ENCODE results near the gene IMPDH1.

IMPDH1 gene

GRCh38 chr7:128450409-128450808, 40.6 kb upstream of the IMPDH1 start:
- H3K27ac ChIP-seq (ENCODE audit: low read length): no peak overlapping the region
- peaks cover 6% of the 10 kb centered on the region for H3K27me3 ChIP-seq (ENCODE audit: control insufficient read depth, insufficient read depth, low read length)
- H3K9ac ChIP-seq (ENCODE audit: low read length): no peak overlapping the region
- H3K4me3 ChIP-seq (ENCODE audit: low read length): no peak overlapping the region
- peaks cover 12% of the 10 kb centered on the region for H3K4me1 ChIP-seq (ENCODE audit: control insufficient read depth, low read depth, low read length)
- H3K9me3 ChIP-seq (ENCODE audit: control insufficient read depth, low read depth, low read length): no peaks in the 10 kb centered on the region
- no peaks in the 10 kb centered on the region for H3K36me3 ChIP-seq (ENCODE audit: control insufficient read depth, low read depth, low read length)

GRCh38 chr7:128448751-128449302, 39.0 kb upstream of the IMPDH1 start:
- Histone ChIP-seq H3K27me3 (ENCODE audit: control insufficient read depth, insufficient read depth, low read length) (no peaks in the 10 kb centered on the region), H3K27ac (ENCODE audit: low read length) (no peak overlapping the region), H3K4me1 (ENCODE audit: control insufficient read depth, low read depth, low read length) (peaks cover 3% of the 10 kb centered on the region), H3K36me3 (ENCODE audit: control insufficient read depth, low read depth, low read length) (no peaks in the 10 kb centered on the region), H3K9ac (ENCODE audit: low read length) (no peak overlapping the region), H3K4me3 (ENCODE audit: low read length) (no peak overlapping the region), H3K9me3 (ENCODE audit: control insufficient read depth, low read depth, low read length) (no peaks in the 10 kb centered on the region)

GRCh38 chr7:128447941-128448564, 38.3 kb upstream of the IMPDH1 start:
- Histone ChIP-seq H3K27ac (ENCODE audit: low read length) (no peak overlapping the region), H3K9me3 (ENCODE audit: control insufficient read depth, low read depth, low read length) (no peaks in the 10 kb centered on the region), H3K4me1 (ENCODE audit: control insufficient read depth, low read depth, low read length) (no peaks in the 10 kb centered on the region), H3K27me3 (ENCODE audit: control insufficient read depth, insufficient read depth, low read length) (no peaks in the 10 kb centered on the region), H3K9ac (ENCODE audit: low read length) (no peak overlapping the region), H3K4me3 (ENCODE audit: low read length) (no peak overlapping the region), H3K36me3 (ENCODE audit: control insufficient read depth, low read depth, low read length) (no peaks in the 10 kb centered on the region)

- no peak overlapping the region for H3K4me3 ChIP-seq (ENCODE audit: low read length)
- no peaks in the 10 kb centered on the region for H3K27me3 ChIP-seq (ENCODE audit: control insufficient read depth, insufficient read depth, low read length)
- H3K27ac ChIP-seq (ENCODE audit: low read length): no peak overlapping the region
- H3K9ac ChIP-seq (ENCODE audit: low read length): no peak overlapping the region
- H3K4me1 ChIP-seq (ENCODE audit: control insufficient read depth, low read depth, low read length): no peaks in the 10 kb centered on the region
- no peaks in the 10 kb centered on the region for H3K9me3 ChIP-seq (ENCODE audit: control insufficient read depth, low read depth, low read length)
- no peaks in the 10 kb centered on the region for H3K36me3 ChIP-seq (ENCODE audit: control insufficient read depth, low read depth, low read length)
Measured at GRCh38 chr7:128446306-128446705, 36.5 kb upstream of the IMPDH1 start.

- H3K27ac ChIP-seq (ENCODE audit: low read length): no peak overlapping the region
- H3K9ac ChIP-seq (ENCODE audit: low read length): no peak overlapping the region
Measured at GRCh38 chr7:128443831-128444600, 34.2 kb upstream of the IMPDH1 start.

GRCh38 chr7:128442356-128442755, 32.6 kb upstream of the IMPDH1 start:
- Histone ChIP-seq H3K4me1 (ENCODE audit: control insufficient read depth, low read depth, low read length) (no peaks in the 10 kb centered on the region), H3K9ac (ENCODE audit: low read length) (no peak overlapping the region), H3K27me3 (ENCODE audit: control insufficient read depth, insufficient read depth, low read length) (no peaks in the 10 kb centered on the region), H3K4me3 (ENCODE audit: low read length) (no peak overlapping the region), H3K9me3 (ENCODE audit: control insufficient read depth, low read depth, low read length) (no peaks in the 10 kb centered on the region), H3K27ac (ENCODE audit: low read length) (no peak overlapping the region), H3K36me3 (ENCODE audit: control insufficient read depth, low read depth, low read length) (no peaks in the 10 kb centered on the region)

More at GRCh38 chr7:128443831-128444600, 34.2 kb upstream of the IMPDH1 start:
- no peaks in the 10 kb centered on the region for H3K4me1 ChIP-seq (ENCODE audit: control insufficient read depth, low read depth, low read length)
- H3K36me3 ChIP-seq (ENCODE audit: control insufficient read depth, low read depth, low read length): no peaks in the 10 kb centered on the region
- no peaks in the 10 kb centered on the region for H3K9me3 ChIP-seq (ENCODE audit: control insufficient read depth, low read depth, low read length)
- no peaks in the 10 kb centered on the region for H3K27me3 ChIP-seq (ENCODE audit: control insufficient read depth, insufficient read depth, low read length)
- H3K4me3 ChIP-seq (ENCODE audit: low read length): no peak overlapping the region

GRCh38 chr7:128437426-128438332, 27.9 kb upstream of the IMPDH1 start:
- peaks cover 8% of the 10 kb centered on the region for H3K4me1 ChIP-seq (ENCODE audit: control insufficient read depth, low read depth, low read length)
- H3K27me3 ChIP-seq (ENCODE audit: control insufficient read depth, insufficient read depth, low read length): no peaks in the 10 kb centered on the region
- H3K4me3 ChIP-seq (ENCODE audit: low read length): no peak overlapping the region
- H3K36me3 ChIP-seq (ENCODE audit: control insufficient read depth, low read depth, low read length): no peaks in the 10 kb centered on the region
- H3K27ac ChIP-seq (ENCODE audit: low read length): no peak overlapping the region
- H3K9ac ChIP-seq (ENCODE audit: low read length): no peak overlapping the region
- no peaks in the 10 kb centered on the region for H3K9me3 ChIP-seq (ENCODE audit: control insufficient read depth, low read depth, low read length)

GRCh38 chr7:128435327-128435686, 25.5 kb upstream of the IMPDH1 start:
- no peak overlapping the region for H3K9ac ChIP-seq (ENCODE audit: low read length)
- H3K27me3 ChIP-seq (ENCODE audit: control insufficient read depth, insufficient read depth, low read length): no peaks in the 10 kb centered on the region
- no peak overlapping the region for H3K27ac ChIP-seq (ENCODE audit: low read length)
- peaks cover 16% of the 10 kb centered on the region for H3K4me1 ChIP-seq (ENCODE audit: control insufficient read depth, low read depth, low read length)
- H3K36me3 ChIP-seq (ENCODE audit: control insufficient read depth, low read depth, low read length): no peaks in the 10 kb centered on the region
- no peaks in the 10 kb centered on the region for H3K9me3 ChIP-seq (ENCODE audit: control insufficient read depth, low read depth, low read length)
- H3K4me3 ChIP-seq (ENCODE audit: low read length): no peak overlapping the region

- H3K36me3 ChIP-seq (ENCODE audit: control insufficient read depth, low read depth, low read length): no peaks in the 10 kb centered on the region
Measured at GRCh38 chr7:128434413-128435326, 24.9 kb upstream of the IMPDH1 start.

GRCh38 chr7:128431754-128432153, 22.0 kb upstream of the IMPDH1 start:
- H3K36me3 ChIP-seq (ENCODE audit: control insufficient read depth, low read depth, low read length): no peaks in the 10 kb centered on the region
- no peaks in the 10 kb centered on the region for H3K27me3 ChIP-seq (ENCODE audit: control insufficient read depth, insufficient read depth, low read length)
- H3K4me1 ChIP-seq (ENCODE audit: control insufficient read depth, low read depth, low read length): peaks cover 16% of the 10 kb centered on the region
- H3K9ac ChIP-seq (ENCODE audit: low read length): no peak overlapping the region
- no peak overlapping the region for H3K27ac ChIP-seq (ENCODE audit: low read length)
- H3K9me3 ChIP-seq (ENCODE audit: control insufficient read depth, low read depth, low read length): no peaks in the 10 kb centered on the region
- no peak overlapping the region for H3K4me3 ChIP-seq (ENCODE audit: low read length)

More at GRCh38 chr7:128434413-128435326, 24.9 kb upstream of the IMPDH1 start:
- H3K4me3 ChIP-seq (ENCODE audit: low read length): no peak overlapping the region
- no peaks in the 10 kb centered on the region for H3K9me3 ChIP-seq (ENCODE audit: control insufficient read depth, low read depth, low read length)
- H3K27me3 ChIP-seq (ENCODE audit: control insufficient read depth, insufficient read depth, low read length): no peaks in the 10 kb centered on the region
- H3K9ac ChIP-seq (ENCODE audit: low read length): no peak overlapping the region
- no peak overlapping the region for H3K27ac ChIP-seq (ENCODE audit: low read length)
- peaks cover 16% of the 10 kb centered on the region for H3K4me1 ChIP-seq (ENCODE audit: control insufficient read depth, low read depth, low read length)

Measured in iPS-18a (cell line).